Fibroblast of mammary gland (primary cell): ENCODE data around the gene EDEM2.
A peak's percentile ranks its signal among the peaks of the same experiment; 100 is the strongest.

ENCODE experiments used
- DNase-seq: peaks from one replicate; pipeline ENCODE4 v3.0.0-alpha.2; 2010; ENCODE audit warnings: low read depth
- H3K4me3 ChIP-seq: 2 replicates; pipeline ENCODE4 v1.5.1; 2011; ENCODE audit warnings: low read depth, mild to moderate bottlenecking, low read length, moderate library complexity; ENCODE audit not compliant: control insufficient read depth
- TF ChIP-seq, protein P1 (sequence below): conservative IDR thresholded peaks from 2 replicates; pipeline ENCODE4 v1.5.1; 2011; ENCODE audit warnings: low read depth, low read length, inconsistent platforms; ENCODE audit not compliant: control insufficient read depth, insufficient read depth

EDEM2 gene

DNA sequence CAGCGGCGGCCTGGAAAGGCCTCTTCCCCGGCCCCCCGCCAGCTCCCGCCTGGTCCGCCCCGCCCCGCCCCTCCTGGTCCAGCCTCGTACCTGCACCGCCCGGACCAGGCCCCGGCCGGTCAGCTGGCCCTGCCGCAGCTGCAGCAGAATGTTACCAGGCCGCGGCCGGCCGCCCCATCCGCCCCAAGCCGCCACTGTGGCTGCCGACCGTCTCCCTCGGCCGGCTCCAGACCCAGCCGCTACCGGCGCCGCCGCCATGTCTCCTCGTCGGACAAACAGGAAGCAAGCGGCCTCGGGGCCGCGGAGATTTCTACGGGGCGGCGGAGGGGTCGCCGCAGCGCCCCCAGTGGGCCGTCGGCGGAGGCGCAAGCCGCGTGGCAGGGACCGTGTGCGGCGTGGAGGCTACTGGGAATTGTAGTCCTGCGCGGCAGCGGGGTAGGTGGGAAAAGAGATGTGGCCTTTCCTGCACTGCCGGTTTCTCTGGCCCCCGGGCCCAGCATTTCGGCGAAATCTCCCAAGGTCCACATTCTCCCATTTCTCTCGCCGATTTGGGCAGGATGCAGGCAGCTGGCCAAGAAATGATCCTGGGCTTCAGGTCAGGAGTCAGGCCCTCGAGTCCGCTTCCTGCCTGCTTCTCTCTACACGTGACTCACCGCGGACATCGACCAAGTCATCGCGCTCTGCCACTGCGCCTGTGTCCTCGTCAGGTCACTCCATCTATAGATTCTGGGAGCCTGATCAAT is 54.4 kb downstream of the EDEM2 start, which contains the start of gene TRPC4AP:
TRPC4AP (minus strand) TSS at position 284 of the 743 bp plus-strand sequence; CDS start at position 258, 26 bp downstream.
- TF ChIP-seq, protein P1, sequence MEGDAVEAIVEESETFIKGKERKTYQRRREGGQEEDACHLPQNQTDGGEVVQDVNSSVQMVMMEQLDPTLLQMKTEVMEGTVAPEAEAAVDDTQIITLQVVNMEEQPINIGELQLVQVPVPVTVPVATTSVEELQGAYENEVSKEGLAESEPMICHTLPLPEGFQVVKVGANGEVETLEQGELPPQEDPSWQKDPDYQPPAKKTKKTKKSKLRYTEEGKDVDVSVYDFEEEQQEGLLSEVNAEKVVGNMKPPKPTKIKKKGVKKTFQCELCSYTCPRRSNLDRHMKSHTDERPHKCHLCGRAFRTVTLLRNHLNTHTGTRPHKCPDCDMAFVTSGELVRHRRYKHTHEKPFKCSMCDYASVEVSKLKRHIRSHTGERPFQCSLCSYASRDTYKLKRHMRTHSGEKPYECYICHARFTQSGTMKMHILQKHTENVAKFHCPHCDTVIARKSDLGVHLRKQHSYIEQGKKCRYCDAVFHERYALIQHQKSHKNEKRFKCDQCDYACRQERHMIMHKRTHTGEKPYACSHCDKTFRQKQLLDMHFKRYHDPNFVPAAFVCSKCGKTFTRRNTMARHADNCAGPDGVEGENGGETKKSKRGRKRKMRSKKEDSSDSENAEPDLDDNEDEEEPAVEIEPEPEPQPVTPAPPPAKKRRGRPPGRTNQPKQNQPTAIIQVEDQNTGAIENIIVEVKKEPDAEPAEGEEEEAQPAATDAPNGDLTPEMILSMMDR, result peak; percentile 64
- DNase-seq, result peak; percentile 83
- peak within 1 kb of the TSS; percentile 96 for H3K4me3 ChIP-seq

DNA sequence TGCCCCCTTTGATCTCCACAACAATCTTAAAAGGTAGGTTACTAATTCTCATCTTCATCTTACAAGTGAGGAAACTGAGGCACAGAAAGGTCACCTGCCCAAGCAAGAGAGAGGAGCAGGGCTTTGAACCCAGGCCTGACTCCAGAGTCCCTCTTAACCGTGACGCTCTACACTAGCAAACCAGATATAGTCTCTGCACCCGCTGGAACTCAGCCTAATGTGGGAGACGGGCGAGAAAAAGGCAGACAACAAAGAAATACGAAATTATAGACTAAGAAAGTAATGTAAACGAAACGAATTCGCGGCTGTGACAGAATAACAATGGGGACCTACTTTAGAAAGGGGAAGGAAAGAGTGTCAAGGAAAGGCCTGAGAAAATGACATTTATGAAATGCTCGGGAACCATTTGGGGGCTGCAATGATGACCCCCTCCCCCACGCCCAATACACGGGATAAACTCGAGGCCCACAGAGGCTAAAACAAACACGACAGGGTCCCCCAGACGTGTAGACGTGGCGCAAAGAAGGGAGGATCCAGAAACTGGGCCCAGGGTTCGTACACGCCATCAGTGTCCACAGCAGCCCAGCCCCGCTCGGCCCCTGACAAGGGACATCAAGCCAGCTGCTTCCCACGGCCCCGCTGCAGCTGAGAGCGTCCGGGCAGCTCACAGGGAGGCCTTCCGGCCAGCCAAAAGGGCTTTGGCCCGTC is 55.2 kb downstream of the EDEM2 start:
- DNase-seq, result peak; percentile 41
- H3K4me3 ChIP-seq, result peak overlapping the region; percentile 96
- TF ChIP-seq, protein P1, result no peak

DNA sequence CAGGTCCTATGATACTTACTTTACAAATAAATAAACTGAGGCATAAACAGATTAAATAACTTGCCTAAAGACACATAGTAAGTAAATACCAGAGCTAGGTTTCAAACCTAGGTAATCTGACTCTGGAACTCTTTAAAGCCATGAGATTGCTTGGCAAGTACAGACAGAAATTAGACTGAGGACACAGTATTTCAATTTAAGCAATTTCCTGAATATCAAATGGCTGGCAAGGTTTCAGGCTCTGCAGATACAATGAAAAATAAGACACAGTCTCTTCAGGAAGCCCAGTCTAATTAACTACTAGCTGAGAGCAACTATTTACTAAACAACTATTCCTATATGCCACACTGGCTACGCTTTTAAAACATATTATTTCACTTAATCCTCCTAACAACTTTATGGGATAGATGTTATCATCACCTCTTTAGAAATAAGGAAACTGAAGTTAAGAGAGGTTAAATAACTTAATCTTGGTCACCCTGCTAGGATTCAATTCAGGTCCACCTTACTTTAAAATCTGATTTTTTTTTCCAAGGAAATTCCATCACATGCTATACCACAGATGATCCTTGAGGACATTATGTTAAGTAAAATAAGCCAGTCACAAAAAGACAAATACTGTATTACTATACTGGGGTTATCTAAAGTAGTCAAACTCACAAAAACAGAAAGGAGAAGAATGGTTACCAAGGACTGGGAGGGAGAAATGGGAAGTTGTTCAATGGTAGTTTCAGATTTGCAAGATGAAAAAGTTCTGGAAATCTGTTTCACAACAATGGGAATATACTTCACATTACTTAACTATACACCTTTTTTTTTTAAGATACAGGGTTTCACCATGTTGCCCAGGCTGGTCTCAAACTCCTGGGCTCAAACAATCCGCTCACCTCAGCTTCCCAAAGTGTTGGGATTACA is 58.6 kb downstream of the EDEM2 start:
- no peak for DNase-seq
- H3K4me3 ChIP-seq, result no peak overlapping the region
- TF ChIP-seq, protein P1, result no peak

DNA sequence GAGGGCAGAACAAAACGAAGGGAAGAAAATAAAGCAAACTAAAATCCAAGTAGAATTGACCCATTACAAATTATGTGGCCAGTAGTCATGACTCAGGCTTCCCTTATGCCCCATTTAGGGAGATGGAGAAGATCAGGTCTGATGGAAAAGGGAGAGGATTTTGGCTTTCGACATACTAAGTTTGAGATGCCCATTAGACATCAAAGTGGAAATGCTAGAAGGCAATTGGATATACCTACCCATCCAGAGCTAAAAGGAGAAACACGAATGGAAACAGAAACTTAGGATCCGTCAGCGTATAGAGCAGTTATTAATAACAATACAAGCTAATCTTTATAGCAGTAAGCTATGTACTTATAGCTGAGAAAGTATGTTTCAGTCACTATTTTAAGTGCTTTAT is 59.3 kb downstream of the EDEM2 start:
- no peak overlapping the region for H3K4me3 ChIP-seq
- peak; percentile 38 for DNase-seq
- TF ChIP-seq, protein P1, result no peak

DNA sequence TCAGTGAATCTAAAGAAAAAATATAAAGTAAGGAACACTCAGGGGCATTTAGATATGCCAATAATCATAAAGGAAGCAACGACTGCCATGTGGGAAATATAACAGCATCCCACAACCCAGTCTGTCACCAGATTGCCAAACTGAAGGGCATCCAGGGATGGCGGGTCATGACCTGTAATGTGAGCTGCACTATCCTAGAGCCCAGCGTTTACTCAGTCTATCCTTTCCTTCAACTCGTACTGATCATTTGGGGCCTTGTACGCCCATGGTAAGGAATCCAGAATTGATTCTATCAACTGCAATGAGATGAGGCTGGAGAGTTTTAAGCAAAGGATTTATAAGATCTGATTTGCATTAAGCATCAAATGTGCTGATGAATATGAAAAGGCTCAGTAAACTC is 59.8 kb downstream of the EDEM2 start:
- no peak for DNase-seq
- no peak overlapping the region for H3K4me3 ChIP-seq
- TF ChIP-seq, protein P1, result no peak

DNA sequence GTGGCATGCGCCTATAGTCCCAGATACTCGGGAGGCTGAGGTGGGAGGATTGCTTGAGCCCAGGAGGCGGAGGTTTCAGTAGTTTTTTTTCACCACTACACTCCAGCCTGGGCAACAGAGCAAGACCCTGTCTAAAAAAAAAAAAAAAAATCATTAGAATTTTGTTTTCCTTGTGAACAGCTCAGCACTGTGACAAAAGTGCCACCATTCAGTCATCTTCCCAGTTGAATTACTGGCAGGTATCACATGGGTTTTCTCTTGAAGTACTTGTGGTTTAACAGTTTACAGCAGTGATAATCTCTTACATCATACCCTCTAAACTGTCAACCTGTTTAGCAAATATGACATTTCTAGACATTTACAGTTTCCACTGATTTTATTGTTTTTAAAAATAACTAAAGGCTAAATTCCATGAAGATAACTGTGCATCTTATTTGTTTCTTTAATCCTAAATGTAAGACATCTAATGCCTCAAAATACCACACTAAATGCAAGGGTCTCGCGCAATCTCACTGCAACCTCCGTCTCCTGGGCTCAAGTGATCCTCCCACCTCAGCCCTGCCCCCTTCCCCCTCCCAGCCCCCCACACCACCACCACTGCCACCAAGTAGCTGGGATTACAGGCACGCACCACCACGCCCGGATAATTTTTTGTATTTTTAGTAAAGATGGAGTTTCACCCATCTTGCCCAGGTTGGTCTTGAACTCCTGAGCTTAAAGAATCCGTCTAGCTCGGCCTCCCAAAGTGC is 61.5 kb downstream of the EDEM2 start:
- TF ChIP-seq, protein P1, result no peak
- no peak overlapping the region for H3K4me3 ChIP-seq
- DNase-seq, result no peak
